Measurements from ENCODE around the gene CDC42EP5. TPM values are rescaled to one million over a fixed set of nuclear protein-coding genes. Genes with fewer than 3 reads are reported as not detected.

CDC42EP5 gene
- total and polyA plus RNA-seq, 2 donors from 2014 or later: 19.3 to 29.9 TPM

DNA sequence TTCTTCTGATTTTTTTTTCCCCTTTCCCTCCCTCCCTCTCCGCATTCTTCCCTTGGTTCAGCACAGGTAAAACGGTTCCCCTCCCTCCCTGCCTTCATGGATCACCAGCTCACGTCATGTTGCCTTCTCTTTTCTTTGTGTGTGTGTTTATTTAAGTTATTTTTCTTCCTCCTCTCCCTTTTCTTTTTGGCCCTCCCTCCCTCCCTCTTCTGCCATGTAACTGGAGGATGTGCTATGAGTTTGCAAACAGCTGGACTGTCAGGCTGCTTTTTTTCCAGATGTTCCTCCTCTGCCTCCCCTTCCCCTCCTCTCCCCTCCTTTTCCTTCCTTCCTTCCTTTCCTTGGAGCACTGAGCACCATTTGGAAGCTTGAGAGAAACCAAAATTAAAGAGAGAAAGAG is 11.5 kb downstream of the CDC42EP5 start:
- no peak for FAIRE-seq
- intact Hi-C loops (cut with DNase I): no loop called here
- H3K36me3 ChIP-seq (ENCODE audit: control insufficient read depth in 2 of 3, insufficient read depth in 3 of 3, low read length in 3 of 3): peaks cover 2 to 31% (median 25%) of the 10 kb centered on the region in 3 donors

DNA sequence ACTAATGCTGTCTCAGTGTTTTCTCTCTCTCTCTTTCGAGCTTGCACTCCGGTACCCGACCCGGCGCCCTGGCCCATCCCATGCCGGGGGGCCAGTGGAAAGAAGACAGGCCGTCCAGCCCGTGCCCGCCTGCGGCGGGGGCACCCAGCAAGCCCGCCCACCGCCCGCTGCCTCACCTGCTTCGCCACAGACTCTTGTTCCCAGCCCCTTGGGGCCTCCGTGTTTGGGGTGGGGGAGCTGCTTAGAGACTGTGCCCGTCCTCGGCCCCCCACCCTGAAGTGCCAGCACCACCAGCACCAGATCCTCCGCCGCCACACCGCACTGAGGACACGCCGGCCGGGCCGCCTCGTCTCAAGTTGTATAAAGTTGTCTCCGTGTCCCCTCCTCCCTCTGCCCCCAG is 11.9 kb downstream of the CDC42EP5 start:
- intact Hi-C loops (cut with DNase I): no loop called here
- Histone ChIP-seq H3K36me3 (ENCODE audit: control insufficient read depth in 2 of 3, insufficient read depth in 3 of 3, low read length in 3 of 3) (peaks cover 2 to 31% (median 25%) of the 10 kb centered on the region in 3 donors), H3K4me1 (ENCODE audit: control insufficient read depth in 2 of 3, insufficient read depth in 2 of 3, low read depth in 1 of 3, low read length in 3 of 3) (peaks cover 0 to 10% (median 5%) of the 10 kb centered on the region in 3 donors), H3K27me3 (ENCODE audit: control insufficient read depth, insufficient read depth, low read length) (no peaks in the 10 kb centered on the region), H3K9ac (ENCODE audit: low read length in 3 of 3) (no peak overlapping the region), H3K9me3 (ENCODE audit: control insufficient read depth in 2 of 3, insufficient read depth in 1 of 3, low read length in 3 of 3) (no peaks in the 10 kb centered on the region), H3K27ac (ENCODE audit: low read depth in 2 of 2, low read length in 2 of 2) (no peak overlapping the region), H3K4me3 (ENCODE audit: low read length in 3 of 3) (peak overlapping the region in 1 of 3 donors; percentile 24)
- TF ChIP-seq, protein P1, sequence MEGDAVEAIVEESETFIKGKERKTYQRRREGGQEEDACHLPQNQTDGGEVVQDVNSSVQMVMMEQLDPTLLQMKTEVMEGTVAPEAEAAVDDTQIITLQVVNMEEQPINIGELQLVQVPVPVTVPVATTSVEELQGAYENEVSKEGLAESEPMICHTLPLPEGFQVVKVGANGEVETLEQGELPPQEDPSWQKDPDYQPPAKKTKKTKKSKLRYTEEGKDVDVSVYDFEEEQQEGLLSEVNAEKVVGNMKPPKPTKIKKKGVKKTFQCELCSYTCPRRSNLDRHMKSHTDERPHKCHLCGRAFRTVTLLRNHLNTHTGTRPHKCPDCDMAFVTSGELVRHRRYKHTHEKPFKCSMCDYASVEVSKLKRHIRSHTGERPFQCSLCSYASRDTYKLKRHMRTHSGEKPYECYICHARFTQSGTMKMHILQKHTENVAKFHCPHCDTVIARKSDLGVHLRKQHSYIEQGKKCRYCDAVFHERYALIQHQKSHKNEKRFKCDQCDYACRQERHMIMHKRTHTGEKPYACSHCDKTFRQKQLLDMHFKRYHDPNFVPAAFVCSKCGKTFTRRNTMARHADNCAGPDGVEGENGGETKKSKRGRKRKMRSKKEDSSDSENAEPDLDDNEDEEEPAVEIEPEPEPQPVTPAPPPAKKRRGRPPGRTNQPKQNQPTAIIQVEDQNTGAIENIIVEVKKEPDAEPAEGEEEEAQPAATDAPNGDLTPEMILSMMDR (IDR thresholded peaks at IDR 0.05; ENCODE audit: borderline replicate concordance, extremely low read depth, insufficient read depth): no peak
- DNase-seq (peak in 2 of 5 donors; percentile 81 to 83), FAIRE-seq (no peak)

More for the DNA sequence above, 11.5 kb downstream of the CDC42EP5 start:
- Histone ChIP-seq H3K27ac (ENCODE audit: low read depth in 2 of 2, low read length in 2 of 2) (no peak overlapping the region), H3K9ac (ENCODE audit: low read length in 3 of 3) (no peak overlapping the region), H3K4me1 (ENCODE audit: control insufficient read depth in 2 of 3, insufficient read depth in 2 of 3, low read depth in 1 of 3, low read length in 3 of 3) (peaks cover 0 to 10% (median 5%) of the 10 kb centered on the region in 3 donors), H3K27me3 (ENCODE audit: control insufficient read depth, insufficient read depth, low read length) (no peaks in the 10 kb centered on the region), H3K4me3 (ENCODE audit: low read length in 3 of 3) (peak overlapping the region in 2 of 3 donors; percentile 24 to 53), H3K9me3 (ENCODE audit: control insufficient read depth in 2 of 3, insufficient read depth in 1 of 3, low read length in 3 of 3) (no peaks in the 10 kb centered on the region)
- TF ChIP-seq, protein P1 (IDR thresholded peaks at IDR 0.05; ENCODE audit: borderline replicate concordance, extremely low read depth, insufficient read depth): no peak
- DNase-seq: peak in 3 of 5 donors; percentile 77 to 92 (median 88)

DNA sequence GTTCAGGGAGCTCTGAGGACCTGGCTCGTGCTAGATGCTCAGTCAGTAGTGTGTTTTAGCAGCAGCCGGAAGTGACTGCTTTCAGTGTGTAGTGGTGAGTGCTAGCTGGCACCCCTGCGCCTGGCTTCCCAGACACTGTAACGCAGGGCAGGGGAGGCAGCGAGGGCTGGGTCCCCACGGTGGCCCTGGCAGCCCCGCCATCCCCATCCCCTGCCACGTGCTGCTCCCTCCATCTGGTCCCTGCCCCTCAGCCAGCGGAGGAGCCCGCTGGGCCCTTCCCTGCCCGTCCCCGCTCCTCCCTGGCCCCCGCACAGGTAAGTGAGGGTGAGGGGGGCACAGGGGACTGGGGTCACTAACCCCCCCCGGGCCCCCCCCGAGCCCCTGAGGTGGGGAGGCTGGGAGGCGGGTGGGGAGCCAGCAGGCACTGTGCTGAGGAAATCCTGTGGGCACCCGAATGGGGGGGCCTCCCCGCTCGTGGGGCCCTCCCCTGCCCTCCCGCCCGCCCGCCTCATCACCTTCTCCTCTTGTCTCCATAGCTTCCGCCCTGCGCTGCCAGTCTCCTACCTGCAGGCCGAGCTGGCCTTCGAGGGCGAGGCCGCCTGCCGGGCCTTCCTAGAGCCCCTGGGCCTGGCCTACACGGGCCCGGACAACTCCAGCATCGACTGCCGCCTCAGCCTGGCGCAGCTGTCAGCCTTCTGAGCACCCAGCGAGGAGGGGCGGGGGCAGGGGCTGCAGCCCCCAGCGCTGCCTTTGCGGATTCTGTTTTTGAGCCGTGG is 12.7 kb downstream of the CDC42EP5 start:
- no peak overlapping the region for H3K9ac ChIP-seq (ENCODE audit: low read length in 3 of 3)
- FAIRE-seq: no peak
- no peaks in the 10 kb centered on the region for H3K9me3 ChIP-seq (ENCODE audit: control insufficient read depth in 2 of 3, insufficient read depth in 1 of 3, low read length in 3 of 3)
- no peak overlapping the region for H3K27ac ChIP-seq (ENCODE audit: low read depth in 2 of 2, low read length in 2 of 2)
- TF ChIP-seq, protein P1 (IDR thresholded peaks at IDR 0.05; ENCODE audit: borderline replicate concordance, extremely low read depth, insufficient read depth): no peak
- peak in 2 of 5 donors; percentile 67 to 80 for DNase-seq
- no peaks in the 10 kb centered on the region for H3K27me3 ChIP-seq (ENCODE audit: control insufficient read depth, insufficient read depth, low read length)
- no peak overlapping the region for H3K4me3 ChIP-seq (ENCODE audit: low read length in 3 of 3)
- intact Hi-C loops (cut with DNase I): no loop called here
- peaks cover 0 to 10% (median 5%) of the 10 kb centered on the region in 3 donors for H3K4me1 ChIP-seq (ENCODE audit: control insufficient read depth in 2 of 3, insufficient read depth in 2 of 3, low read depth in 1 of 3, low read length in 3 of 3)
- peaks cover 2 to 37% (median 25%) of the 10 kb centered on the region in 3 donors for H3K36me3 ChIP-seq (ENCODE audit: control insufficient read depth in 2 of 3, insufficient read depth in 3 of 3, low read length in 3 of 3)
